HS-5 (cell line): ENCODE measurements around the gene DOCK8.

Experiments
- DNase-seq: peaks from one replicate; pipeline ENCODE4 v3.0.0-alpha.2; 2012; ENCODE audit warnings: low read depth

The DOCK8 gene

DNA sequence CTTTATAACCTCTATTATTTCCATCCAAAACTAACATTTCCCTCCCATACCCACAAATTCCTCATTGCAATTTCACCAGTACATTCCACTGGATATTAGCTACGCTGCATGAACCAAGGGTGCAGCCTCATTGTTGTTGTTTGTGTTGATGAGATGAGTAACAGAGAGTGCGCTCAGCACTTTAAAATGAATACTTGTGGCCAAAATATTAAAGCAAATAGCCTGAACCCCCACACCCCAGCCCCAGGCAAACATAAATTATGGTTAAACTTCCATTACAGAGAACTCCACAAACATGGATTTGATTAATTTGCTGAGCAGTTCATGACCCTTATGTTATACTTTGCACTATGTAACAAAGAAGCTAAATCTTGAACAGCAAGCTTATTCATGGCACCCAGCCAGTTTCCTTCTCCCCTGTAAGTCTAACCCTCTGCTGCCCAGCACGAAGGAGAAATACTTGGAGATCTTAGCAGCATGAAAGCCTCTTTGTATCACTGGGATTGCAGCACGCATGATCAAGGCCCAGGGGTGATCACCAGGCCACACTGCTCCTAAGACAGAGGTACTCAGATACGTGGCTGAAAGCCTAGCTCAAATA lies 205.0 kb downstream of the DOCK8 start:
- peak; percentile 14 for DNase-seq

DNA sequence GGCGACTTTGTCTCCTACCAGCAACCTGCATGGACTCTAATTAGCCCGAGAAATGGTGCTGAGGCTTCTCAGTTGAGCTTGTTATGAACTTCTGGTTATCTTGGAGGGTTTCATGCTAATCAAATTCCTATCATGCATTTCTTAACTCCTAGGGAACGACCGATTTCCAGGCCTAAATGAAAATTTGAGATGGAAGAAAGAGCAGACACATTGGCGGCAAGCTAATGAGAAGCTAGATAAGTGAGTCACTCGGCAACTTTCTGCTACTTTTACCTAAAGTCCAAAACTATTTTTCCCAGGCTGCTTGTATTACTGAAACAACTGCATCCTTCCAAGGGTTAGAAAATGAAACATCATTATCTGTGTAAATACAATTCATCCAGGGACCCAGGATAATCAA lies 207.2 kb downstream of the DOCK8 start:
- no peak for DNase-seq

DNA sequence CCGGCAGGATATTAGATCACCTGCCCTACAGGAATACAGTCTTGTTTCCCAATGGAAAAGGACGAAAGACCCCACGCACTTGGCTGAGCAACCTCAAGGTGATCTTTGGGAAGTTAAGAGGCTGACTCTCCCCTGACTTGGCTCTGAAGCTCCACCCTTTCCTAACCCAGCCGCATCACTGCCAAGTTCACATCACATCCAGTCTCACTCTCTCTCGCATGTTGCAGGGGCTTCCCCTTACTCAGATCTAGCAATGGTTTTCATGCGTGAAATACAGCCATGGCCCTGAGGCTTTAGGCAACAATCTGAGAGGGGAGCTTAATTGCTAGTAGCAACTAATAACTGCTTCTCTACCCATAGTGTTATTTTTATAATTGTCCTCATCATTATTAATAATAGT lies 211.6 kb downstream of the DOCK8 start:
- no peak for DNase-seq

DNA sequence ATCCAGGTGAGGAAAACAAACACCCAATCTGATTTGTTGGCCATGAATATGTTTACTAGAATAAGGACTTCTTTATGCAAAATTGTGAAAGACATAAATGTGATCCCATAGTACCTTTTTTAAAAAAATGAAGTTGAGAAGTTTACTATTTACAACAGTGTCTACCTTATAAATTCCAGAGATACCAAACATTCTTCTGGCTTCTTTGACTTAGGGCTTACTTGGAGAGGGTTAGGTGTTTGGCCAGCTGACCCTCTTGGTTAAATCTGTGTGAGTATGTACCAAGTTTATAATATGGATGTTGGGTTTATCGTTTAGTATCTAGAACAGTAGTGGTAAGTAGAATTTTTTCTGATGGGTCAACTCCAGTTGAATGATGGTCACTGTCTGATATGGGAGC lies 212.3 kb downstream of the DOCK8 start:
- DNase-seq: no peak

DNA sequence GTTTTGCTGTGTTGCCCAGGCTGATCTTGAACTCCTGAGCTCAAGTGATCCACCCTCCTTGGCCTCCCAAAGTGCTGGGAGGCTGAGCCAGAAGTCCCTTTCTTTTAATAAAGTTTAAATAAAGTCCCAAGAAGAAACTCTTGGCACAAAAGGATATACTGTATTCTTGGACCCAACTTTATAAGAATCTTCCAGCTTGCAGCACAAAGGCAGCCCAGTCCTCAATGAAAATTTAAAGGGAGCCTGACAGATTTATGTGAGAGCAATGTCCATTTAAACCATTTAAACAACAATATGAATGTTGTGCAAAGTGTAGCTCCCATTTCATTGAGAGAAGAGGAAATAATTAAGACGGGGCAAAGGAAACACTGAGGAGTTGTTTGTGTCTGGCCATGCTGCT lies 217.0 kb downstream of the DOCK8 start:
- no peak for DNase-seq

DNA sequence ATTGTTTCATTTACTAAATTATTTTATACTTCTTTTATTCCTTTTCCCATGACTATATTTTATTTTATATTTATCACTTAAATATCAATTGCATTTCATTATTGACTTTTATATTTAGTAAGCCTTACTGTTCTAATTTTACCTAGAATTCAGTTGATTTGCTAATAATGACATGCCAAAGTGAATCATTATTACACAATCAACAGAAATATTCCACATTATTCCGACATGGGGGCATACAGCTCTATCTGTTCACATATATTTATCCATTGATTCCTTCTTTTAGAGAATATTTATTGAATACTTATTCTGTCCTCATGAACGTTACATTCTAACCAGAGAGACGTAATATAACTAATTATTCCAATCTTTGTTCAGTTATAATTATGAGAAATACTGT lies 221.8 kb downstream of the DOCK8 start:
- DNase-seq: no peak

DNA sequence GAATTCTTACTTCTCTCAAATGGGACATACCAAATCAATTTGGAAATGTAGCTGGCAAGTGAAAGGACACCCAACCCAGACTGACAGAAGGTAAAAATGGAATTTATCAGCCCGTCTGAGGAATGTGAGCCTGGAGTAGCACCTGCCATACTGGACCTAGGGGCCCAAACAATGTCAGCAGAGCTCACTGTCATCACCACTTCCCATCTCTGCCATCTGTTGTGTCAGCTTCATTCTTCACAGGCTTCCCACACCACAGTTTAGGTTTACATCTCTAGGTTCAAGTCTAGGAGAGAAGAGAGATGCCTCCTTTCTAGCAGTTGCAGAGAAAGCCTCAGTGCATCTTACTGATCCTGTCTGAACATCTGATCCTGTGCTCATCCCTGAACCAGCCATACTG lies 222.4 kb downstream of the DOCK8 start:
- DNase-seq: no peak

DNA sequence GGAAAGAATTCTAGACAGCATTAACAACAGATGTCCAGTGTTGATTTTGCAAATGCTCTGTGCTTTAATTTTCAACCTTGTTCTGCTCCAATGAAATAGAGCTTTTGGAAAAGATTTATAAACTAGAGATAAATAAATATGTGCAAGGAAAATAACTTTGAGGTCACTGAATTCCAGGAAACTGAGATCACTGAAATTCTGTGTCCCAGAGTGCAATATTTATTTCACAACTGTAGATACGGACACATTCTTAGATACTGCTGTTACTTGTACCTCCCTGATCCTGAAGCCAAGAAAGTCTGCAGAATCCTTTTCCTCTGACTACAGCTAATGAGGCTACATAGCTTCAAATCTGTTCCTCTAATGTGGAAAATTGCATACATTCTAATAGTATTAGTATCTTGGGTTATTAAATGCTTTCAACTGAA lies 222.9 kb downstream of the DOCK8 start:
- peak; percentile 45 for DNase-seq

DNA sequence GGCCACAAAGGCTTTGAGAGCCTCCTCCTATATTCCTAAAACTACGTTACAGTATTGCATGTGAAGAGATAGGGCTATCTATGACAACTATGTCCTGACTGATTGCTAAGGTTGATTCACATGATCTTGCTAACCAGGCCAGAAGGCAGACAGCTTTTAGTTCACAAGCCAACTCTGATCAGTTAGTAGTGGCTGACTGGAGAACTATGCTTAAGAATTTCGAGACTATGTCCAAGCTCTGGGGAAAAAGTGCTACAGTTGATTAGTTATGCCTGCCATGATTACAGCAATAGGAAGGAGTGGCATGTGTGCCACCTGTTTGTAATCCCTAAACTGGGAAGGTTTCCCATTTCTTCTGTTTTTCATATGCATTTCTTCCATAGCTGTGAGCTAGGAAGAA lies 223.4 kb downstream of the DOCK8 start:
- DNase-seq: no peak

DNA sequence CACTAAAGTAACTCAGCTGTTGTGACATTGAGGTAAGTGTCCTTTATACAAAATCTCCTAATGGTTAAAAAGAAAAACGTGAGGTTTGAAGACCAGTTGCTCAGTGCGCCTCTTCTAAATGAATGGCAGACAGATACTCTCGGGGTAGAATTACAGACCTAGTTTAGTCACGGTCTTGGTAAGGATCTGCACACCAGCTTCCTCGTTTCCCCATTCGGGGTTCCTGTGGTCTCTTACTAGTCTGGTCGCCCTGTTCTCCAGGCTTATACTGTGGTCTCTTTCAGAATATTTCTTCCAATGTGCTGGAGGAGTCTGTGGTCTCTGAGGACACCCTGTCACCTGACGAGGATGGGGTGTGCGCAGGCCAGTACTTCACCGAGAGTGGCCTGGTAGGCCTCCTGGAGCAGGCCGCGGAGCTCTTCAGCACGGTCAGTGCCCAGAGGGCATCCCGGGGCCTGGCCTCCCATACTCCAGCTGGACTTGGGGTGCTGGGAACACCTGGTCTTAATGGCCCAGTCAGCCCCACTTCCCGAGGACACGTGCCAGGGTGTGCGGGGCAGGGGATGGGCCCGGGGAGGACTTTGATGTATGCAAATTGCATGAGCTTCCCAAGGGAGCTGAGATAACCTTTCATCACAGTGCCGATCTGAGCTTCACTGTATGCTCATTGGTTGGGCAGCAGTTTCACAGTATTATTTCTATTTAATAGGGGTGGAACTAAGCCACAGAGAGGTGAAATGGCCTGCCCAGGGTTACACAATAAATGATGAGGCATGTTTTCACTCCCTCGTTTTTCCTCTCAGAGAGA lies 224.5 kb downstream of the DOCK8 start:
- no peak for DNase-seq

DNA sequence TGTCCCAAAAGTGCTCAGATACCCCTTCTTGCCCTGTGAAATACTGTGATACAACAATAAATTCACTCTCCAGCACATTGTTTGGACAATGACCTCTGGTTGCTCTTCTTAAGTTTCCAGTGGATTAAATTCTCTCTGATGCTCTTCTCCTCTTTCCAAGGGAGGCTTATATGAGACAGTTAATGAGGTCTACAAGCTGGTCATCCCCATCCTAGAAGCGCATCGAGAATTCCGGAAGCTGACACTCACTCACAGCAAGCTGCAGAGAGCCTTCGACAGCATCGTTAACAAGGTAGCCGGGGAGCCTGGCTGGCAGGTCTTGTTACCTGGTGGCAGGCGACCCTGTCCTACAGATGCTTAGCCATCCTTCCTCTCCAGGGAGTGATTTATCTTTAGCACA lies 226.5 kb downstream of the DOCK8 start:
- DNase-seq: no peak

DNA sequence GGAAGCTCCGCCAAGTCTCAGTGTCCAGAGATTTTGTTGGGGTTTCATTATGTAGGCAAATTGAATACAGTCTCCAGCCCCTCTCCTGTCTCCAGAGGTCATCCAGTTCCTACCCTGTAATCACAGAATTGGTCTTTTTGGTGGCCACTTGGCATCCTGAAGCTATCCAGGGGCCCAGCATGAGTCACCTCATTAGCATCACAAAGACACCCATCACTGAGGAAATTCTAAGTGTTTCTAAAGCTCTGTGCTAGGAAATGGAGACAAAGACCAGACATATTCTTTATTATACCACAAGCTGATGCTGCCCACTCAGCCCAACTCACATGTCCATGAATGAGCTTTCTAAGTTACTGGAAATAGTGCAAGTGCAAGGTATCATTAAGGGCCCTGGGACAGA lies 229.9 kb downstream of the DOCK8 start:
- no peak for DNase-seq

DNA sequence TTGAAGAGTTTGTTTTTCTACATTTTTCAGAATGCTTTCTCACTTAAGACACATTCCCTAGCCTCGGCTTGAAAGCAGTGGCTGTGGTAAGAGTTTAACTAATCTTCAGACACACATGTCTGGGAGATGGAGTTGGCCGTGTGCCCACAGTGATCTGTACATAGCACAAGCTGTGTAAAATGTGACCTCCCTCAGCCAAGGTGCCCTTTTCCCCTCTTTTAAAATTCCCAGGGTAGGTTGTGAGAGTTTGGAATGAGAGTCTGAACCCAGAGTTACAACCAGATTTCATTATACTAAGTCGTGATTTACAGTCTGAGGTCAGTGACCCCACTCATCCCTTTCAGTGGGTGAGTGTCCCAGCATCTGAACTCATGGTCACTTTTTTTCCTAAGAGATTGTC lies 230.4 kb downstream of the DOCK8 start:
- no peak for DNase-seq

DNA sequence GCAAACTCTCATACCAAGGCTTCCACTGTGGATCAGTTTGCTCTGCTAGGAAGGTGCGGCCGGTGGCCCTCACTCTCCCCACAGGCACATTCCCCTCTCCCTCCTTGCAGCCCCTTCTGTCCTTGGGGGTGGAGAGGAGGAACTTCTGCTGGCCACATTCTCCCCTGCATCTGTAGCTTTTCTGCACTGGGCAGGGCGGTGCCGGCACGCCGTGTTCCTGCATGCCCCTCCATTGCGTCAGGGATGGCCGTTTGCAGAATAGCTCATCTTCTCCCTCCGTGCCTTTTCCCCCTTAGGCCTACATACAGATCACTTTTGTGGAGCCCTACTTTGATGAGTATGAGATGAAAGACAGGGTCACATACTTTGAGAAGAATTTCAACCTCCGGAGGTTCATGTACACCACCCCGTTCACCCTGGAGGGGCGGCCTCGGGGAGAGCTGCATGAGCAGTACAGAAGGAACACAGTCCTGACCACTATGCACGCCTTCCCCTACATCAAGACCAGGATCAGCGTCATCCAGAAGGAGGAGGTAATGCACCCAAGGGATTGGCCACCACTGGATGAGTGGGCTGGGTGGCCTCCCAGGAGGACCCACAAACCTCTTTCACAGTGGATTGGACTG lies 231.5 kb downstream of the DOCK8 start:
- no peak for DNase-seq

DNA sequence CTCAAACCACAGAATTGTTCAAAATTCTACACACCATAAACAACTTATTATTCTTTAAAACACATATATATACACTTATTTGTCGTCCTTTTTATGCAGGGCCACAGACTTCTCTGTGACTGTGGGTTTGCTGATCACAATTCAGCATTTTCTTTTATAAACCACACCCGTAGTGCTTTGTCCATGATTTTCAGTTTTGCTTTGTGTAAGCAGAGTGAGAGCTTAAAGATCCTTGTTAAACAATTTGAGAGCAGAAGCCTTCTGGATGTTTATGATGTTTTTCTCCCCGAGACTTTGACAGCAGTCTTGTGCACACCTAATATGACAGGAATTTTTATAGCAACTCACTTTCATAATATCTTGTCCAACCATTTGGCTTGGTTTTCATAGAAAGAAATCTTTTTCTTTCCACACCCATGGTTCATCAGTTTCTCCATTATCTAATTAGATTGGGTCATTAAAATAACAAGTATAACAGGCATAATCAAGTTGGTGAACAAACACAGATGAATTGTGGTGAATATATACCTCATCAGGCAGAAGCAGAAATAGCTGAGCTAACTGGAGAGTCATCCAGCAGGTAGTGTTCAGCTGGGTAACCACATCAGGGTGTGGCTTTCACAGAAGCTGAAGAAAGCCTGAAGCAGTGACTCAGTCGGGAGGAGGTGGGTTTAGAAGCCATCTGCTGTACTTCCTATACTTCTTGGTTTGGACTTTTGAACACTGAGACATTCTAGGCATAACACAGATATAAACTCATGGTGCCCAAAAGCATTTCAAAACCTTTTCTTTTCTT lies 232.8 kb downstream of the DOCK8 start:
- DNase-seq: peak; percentile 63

DNA sequence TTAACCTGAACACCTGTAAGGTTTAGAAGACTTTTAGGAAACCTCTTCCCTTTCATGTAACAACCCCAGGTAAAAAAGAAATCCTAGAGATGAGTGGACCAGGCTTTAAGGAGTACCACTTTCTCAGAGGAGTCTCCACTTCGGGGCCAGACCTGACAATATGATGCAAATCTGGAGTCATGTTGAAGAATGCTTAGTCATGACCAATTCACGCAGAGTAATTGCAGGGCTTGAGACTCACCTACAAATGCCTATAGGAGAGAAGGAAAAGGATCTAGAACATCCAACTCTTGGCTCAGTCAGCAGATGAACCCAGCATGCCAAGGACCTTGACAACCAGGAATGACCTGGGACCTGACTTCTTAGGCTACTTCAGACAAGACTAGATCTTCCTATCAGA lies 235.4 kb downstream of the DOCK8 start:
- no peak for DNase-seq

DNA sequence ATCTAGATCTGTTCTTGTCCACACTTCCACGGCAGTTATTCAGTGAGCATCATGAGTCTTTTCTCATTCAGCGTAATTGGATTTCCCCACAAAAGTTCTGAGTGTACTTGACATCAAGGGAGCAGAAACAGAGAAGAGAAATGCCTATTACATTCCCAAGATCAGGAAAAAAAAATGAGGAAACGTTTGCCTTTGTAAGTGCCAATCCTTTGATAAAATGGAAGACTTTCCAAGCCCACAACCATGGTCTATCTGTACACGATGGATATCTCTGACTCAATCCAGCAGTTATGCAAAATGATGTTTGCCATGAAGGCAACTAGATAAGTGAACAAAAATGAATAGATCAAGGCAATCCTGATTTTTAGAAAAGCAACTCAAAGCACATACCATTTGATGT lies 235.9 kb downstream of the DOCK8 start:
- no peak for DNase-seq

DNA sequence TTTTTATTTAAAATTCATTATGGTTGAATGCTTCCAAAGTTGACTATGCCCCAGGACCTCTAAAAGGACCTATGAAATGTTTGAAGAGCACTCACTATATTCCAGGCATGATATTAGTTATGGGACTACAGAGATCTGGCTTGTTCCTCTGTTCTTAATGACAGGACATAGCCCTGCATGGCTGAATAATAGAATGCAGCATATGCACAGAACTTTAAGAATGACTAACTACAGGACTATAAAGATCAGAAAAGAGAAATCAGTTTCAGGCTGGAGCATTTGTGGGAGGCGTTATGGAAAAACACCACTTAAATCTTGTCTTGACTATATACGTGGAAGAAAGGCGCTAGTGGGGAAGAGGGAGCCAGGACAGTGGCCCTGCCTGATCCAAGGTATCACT lies 239.2 kb downstream of the DOCK8 start:
- no peak for DNase-seq

DNA sequence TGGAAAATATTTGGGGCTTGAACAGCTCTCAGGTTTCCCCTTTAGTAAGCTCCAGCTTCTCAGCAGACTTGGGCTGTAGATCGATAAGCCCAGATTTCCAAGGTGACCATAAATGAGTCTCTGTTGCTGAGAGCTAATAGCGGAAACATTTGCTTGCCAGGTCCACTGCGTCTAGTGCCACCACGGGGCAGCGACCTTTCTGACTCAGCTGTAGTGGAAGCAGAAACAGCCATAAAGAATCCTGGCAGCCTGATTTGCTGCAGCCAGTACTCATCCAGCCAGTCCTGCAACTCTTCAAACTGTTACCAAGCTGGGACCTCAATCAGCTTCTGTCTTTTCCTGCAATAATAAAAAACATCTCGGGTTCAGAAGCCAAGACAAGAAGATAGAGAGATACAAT lies 241.7 kb downstream of the DOCK8 start:
- DNase-seq: no peak

DNA sequence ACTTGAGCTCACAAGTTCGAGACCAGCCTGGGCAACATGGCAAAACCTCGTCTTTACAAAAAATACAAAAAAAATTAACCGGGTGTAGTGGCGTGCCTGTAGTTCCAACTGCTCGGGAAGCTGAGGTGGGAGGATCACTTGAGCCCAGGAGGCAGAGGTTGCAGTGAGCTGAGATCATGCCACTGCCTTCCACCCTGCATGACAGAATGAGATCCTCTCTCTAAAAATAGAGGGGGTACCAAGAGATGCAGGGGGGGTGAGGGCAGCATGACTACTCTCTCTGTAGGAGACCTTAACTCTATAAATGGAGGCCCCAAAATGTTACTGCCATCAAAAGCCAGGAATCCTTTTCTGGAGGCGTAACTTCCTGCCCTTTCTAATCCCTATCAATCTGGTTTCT lies 243.9 kb downstream of the DOCK8 start:
- DNase-seq: no peak

DNA sequence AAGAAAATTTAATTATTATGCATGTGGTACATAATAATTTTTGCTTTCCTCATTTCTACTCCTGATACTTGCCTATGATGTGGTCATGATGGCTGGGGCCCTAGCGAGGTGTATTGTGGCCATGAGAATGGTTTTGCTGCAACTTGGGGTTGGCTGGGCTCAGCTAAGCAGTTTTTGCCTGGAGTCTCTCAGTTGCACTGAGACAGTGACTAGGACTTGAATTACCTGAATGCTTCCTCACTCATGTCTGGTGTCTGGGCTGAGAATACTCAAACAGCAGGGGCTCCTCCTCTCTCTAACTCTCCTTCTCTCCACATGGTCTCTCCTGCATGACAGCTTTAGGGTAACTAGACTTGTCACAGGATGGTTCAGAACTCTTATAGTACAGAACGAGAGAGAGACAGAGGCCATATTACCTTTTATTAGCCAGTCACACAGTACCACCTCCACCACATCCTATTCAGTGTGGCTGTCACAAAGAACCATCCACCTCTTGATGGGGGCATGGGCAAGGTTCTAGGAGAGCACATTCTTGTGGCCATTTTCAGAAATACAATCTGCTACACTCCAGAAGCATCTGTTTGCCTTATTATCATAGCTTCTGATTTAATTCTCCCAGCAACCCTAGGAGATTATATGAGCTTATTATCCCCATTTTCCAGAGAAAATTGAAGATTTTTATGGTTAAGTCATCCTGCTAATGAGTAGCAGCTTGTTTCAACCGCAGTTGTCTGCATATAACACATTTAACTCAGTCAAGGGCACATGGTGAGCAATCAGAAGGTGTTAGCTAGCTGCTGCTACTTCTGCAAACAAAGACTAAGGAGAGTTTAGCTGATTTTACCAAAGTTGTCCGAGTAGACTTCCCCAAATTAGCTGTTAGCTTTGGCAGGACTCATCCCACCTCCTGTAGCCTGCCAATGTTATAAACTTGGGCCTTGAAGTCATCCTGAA lies 245.1 kb downstream of the DOCK8 start:
- no peak for DNase-seq

DNA sequence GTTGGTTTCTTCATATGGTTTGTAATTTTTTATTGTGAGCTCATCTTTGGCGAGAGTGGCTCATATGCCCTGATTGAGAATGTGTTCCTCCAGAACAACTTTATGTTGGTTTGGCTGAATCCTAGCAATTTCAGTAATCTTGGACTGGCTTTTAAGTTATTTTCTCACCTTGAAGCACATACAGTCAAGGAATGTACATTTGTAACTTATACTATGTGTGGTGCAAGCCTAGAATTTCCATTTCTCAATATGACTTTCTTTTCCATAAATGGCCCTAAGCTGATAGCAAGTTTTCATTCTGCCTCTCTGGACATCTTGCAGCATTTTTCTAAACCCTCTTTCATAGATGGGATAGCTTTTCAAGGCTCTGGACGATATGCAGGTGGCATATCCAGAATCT lies 247.5 kb downstream of the DOCK8 start:
- DNase-seq: no peak
